ENCODE results near the gene A3GALT2. TPM values are rescaled to one million over a fixed set of nuclear protein-coding genes. Genes with fewer than 3 reads are reported as not detected.

Gene A3GALT2
- total RNA-seq, 2 experiments from 2014 or later = not detected

DNA sequence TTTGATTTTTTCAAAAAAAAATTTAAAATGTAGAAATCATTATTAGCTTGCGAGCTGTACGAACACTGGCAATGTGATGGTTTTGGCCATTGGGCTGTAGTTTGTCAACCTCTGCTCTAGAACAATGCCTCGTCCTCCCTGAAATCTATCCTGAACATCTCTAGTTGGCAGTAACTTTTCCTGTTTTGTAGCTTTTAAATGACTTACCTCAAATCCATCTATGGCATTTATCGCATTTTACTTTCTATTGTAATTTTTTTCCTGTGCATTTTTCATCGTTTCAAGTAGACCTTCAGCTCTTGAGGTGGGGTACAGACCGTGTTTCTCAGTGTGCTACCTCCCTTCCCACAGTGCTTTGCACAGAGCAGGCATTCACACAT is 30.4 kb upstream of the A3GALT2 start:
- Mint-ChIP-seq H3K9me3 (no peaks in the 10 kb centered on the region), H3K27ac (no peak overlapping the region), H3K27me3 (no peaks in the 10 kb centered on the region), H3K36me3 (ENCODE audit: low read depth) (peaks cover 22% of the 10 kb centered on the region), H3K4me3 (peak overlapping the region; percentile 91), H3K4me1 (ENCODE audit: low read depth) (peaks cover 35% of the 10 kb centered on the region)
- intact Hi-C loops (cut with micrococcal nuclease) = no loop called here
- TF ChIP-seq, protein P1, sequence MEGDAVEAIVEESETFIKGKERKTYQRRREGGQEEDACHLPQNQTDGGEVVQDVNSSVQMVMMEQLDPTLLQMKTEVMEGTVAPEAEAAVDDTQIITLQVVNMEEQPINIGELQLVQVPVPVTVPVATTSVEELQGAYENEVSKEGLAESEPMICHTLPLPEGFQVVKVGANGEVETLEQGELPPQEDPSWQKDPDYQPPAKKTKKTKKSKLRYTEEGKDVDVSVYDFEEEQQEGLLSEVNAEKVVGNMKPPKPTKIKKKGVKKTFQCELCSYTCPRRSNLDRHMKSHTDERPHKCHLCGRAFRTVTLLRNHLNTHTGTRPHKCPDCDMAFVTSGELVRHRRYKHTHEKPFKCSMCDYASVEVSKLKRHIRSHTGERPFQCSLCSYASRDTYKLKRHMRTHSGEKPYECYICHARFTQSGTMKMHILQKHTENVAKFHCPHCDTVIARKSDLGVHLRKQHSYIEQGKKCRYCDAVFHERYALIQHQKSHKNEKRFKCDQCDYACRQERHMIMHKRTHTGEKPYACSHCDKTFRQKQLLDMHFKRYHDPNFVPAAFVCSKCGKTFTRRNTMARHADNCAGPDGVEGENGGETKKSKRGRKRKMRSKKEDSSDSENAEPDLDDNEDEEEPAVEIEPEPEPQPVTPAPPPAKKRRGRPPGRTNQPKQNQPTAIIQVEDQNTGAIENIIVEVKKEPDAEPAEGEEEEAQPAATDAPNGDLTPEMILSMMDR (IDR thresholded peaks at IDR 0.05) = no peak
- ATAC-seq (no peak), DNase-seq (no peak)
- POLR2A ChIA-PET = interaction anchor here (0.8 to 2.4 kb wide), 3 partner anchors 9 to 48 kb away, joined by 3 to 6 read pairs (median 3); no protein-coding TSS in a partner anchor
- CTCF ChIA-PET = interaction anchor here (0.7 to 1.6 kb wide), 2 partner anchors 12 to 104 kb away, joined by 3 to 6 read pairs; no protein-coding TSS in a partner anchor

DNA sequence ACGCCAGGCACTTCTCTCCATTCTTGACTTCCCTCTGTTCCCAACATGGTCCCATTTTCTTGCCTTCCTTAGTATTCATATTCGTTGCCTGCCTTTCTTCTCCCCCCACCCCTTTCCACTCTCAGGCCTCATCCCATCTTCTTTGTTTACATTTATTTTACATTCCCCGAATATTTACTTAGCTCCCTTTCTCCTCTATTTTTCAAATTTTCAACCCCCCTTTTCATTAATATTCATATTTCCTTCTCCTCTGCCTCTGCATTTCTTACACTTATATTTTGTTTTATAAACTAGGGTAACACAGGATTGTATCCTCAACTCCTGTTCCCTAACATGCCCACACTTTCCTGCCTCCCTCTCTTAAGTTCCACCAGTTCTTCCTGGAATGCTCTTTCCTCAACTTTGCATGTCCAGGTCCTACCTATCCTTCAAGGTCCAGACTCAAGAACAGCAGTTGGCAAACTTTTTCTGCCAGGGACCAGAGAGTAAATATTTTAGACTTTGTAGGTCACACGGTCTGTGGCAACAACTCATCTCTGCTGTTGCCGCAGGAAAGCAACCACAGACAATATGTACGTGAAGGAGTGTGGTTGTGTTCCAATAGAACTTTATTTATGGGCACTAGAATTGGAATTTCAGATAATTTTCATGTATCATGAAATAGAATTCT is 29.8 kb upstream of the A3GALT2 start:
- H3K36me3 Mint-ChIP-seq (ENCODE audit: low read depth) = peaks cover 23% of the 10 kb centered on the region
- no peak for DNase-seq
- ChIA-PET CTCF (interaction anchor here (1.6 kb wide), 1 partner anchor 13 kb away, joined by 6 read pairs; no protein-coding TSS in a partner anchor), POLR2A (interaction anchor here (0.8 to 2.4 kb wide), 3 partner anchors 9 to 48 kb away, joined by 3 to 6 read pairs (median 3); no protein-coding TSS in a partner anchor)
- peaks cover 39% of the 10 kb centered on the region for H3K4me1 Mint-ChIP-seq (ENCODE audit: low read depth)
- no peak for ATAC-seq
- TF ChIP-seq, protein P1 (IDR thresholded peaks at IDR 0.05) = no peak
- H3K27me3 Mint-ChIP-seq = no peaks in the 10 kb centered on the region
- no peaks in the 10 kb centered on the region for H3K9me3 Mint-ChIP-seq
- peak overlapping the region; percentile 91 for H3K4me3 Mint-ChIP-seq
- peak overlapping the region; percentile 92 for H3K27ac Mint-ChIP-seq
- intact Hi-C loops (cut with micrococcal nuclease) = no loop called here

DNA sequence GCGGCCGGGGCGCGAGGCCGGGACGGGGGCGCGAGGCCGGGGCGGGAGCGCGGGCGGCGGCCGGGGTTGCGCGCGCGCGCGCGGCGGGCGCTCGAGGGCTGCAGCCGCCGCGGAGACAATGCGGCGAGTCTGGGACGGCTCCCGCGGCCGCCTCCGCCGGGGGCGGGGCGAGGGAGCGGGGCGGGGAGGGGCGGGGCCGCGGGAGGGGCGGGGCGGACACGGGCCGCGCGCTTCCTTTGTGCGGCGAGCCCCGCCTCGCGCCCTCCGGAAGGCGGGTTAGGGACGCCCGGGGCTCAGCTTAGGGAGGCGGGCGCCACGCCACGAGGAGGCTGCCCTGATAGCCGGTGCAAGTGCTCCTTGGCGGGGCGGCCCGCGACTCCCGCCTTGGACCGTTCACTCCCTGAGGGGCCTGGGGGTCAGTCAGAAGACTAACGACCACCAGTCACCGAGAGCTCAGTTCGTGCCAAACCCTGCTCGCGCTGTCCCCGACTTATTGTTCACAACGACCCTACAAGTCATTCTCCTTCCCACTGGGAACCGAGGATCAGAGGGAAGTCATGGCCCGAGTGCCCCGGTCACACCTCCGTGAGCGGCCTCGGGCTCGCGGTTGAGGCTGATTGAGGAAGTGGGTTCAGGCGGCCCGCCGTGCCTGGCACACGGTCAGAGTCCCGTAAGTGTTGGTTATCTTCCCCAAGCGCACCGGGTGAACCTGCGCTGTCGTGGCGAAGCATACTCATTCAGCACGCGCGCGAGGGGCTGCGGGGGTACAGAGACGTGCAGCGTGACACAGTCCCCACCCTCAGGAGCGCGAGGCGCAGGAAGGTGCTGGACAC is 29.1 kb upstream of the A3GALT2 start:
- TF ChIP-seq, protein P1 (IDR thresholded peaks at IDR 0.05) = no peak
- peaks cover 28% of the 10 kb centered on the region for H3K36me3 Mint-ChIP-seq (ENCODE audit: low read depth)
- DNase-seq (peak; percentile 82), ATAC-seq (peak; percentile 87)
- H3K4me3 Mint-ChIP-seq = peak overlapping the region; percentile 91
- H3K4me1 Mint-ChIP-seq (ENCODE audit: low read depth) = peaks cover 45% of the 10 kb centered on the region
- no peaks in the 10 kb centered on the region for H3K9me3 Mint-ChIP-seq
- intact Hi-C loops (cut with micrococcal nuclease) = no loop called here
- ChIA-PET CTCF (interaction anchor here (1.6 kb wide), 1 partner anchor 14 kb away, joined by 6 read pairs; no protein-coding TSS in a partner anchor), POLR2A (interaction anchor here (1.0 to 2.4 kb wide), 4 partner anchors 11 to 250 kb away, joined by 3 to 6 read pairs (median 4); no protein-coding TSS in a partner anchor)
- H3K27ac Mint-ChIP-seq = peak overlapping the region; percentile 92
- H3K27me3 Mint-ChIP-seq = no peaks in the 10 kb centered on the region

DNA sequence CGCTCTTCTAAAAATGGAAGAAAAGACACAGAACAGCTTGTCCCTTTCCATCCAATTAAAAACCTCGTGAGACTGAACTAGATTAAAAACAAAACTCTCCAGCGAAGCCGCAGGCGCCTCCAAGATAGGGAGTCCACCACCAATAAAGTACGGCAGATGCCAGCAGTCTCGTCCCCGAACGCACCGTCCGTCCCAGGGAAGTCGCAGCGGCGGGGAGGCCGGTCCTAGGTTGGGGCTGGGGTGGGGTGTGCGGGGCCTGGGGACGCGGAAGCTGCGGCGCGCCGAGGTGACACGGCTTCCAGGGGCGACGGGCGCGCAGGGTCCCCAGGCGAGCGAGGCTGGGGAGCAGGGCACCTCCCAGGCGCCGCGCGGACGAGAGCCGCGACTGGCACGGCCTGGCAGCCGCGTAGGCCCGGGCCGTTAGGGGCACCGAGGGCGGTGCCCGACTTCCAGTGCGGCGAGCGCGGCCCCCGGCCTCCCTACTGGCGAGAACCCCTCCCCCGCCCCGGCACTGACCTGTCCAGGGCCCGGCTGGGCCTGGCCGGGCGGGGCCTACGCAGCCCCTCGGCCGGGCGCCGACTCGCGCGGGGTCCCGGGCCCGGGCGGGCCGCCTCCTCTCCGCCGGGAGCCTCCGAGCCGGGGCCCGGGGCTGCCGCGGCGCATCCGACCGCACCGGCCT is 28.3 kb upstream of the A3GALT2 start:
- Mint-ChIP-seq H3K9me3 (no peaks in the 10 kb centered on the region), H3K4me1 (ENCODE audit: low read depth) (peaks cover 48% of the 10 kb centered on the region), H3K27me3 (no peaks in the 10 kb centered on the region), H3K4me3 (peak overlapping the region; percentile 82), H3K36me3 (ENCODE audit: low read depth) (peaks cover 28% of the 10 kb centered on the region), H3K27ac (peak overlapping the region; percentile 94)
- CTCF ChIA-PET = no interaction called here
- intact Hi-C loops (cut with micrococcal nuclease) = no loop called here
- ATAC-seq (peak; percentile 49), DNase-seq (peak; percentile 56)
- TF ChIP-seq, protein P1 (IDR thresholded peaks at IDR 0.05) = no peak
- POLR2A ChIA-PET = interaction anchor here (0.6 to 2.4 kb wide), 6 partner anchors 10 to 249 kb away, joined by 3 to 6 read pairs (median 4); no protein-coding TSS in a partner anchor

All from activated CD8-positive, alpha-beta T cell treated with anti-CD3 and anti-CD28 coated beads for 36 hours (primary cell).